ENCODE measurements around the gene VPS11.

- TF ChIP-seq EZH2phosphoT487 (IDR thresholded peaks at IDR 0.05; ENCODE audit: insufficient read depth, low read depth) (no peak), EZH2 (IDR thresholded peaks at IDR 0.05; ENCODE audit: insufficient read depth, poor library complexity, severe bottlenecking) (no peak)
These were observed 4.8 kb upstream of the VPS11 start for GRCh38 chr11:119062779-119063178.
